Measurements from ENCODE around the gene DSCAM. TPM values are rescaled to one million over a fixed set of nuclear protein-coding genes. Genes with fewer than 3 reads are reported as not detected.

DSCAM gene
- total and polyA plus RNA-seq, 8 donors = 0.37 TPM; not detected in 7

- Histone ChIP-seq H3K27ac (no peak overlapping the region), H3K9me3 (peaks cover 0 to 25% (median 19%) of the 10 kb centered on the region in 4 donors), H3K4me1 (no peaks in the 10 kb centered on the region), H3K4me3 (no peak overlapping the region), H3K36me3 (no peaks in the 10 kb centered on the region), H3K27me3 (no peaks in the 10 kb centered on the region)
- intact Hi-C loops (cut with DNase I; ENCODE audit: low total_unique reads) = no loop called here
- no peak for DNase-seq
- TF ChIP-seq POLR2AphosphoS5 (IDR thresholded peaks at IDR 0.05) (no peak), CTCF (IDR thresholded peaks at IDR 0.05) (no peak), POLR2A (IDR thresholded peaks at IDR 0.05) (no peak), EP300 (IDR thresholded peaks at IDR 0.05) (no peak)
- 68 to 80% (median 76%) methylated on average over 7 of the region's 7 CpGs for WGBS, 5 donors
Observed at GRCh38 chr21:40250514-40251294, 596.3 kb downstream of the DSCAM start.

- no peaks in the 10 kb centered on the region for H3K36me3 ChIP-seq
- 65 to 70% (median 69%) methylated on average over 4 of the region's 4 CpGs for WGBS, 5 donors
- no peak for TF ChIP-seq CTCF (IDR thresholded peaks at IDR 0.05)
- no peak for TF ChIP-seq EP300 (IDR thresholded peaks at IDR 0.05)
- TF ChIP-seq POLR2A (IDR thresholded peaks at IDR 0.05) = no peak
- no peak for TF ChIP-seq POLR2AphosphoS5 (IDR thresholded peaks at IDR 0.05)
- H3K27ac ChIP-seq = no peak overlapping the region
- no peak overlapping the region for H3K4me3 ChIP-seq
- intact Hi-C loops (cut with DNase I; ENCODE audit: low total_unique reads) = no loop called here
- DNase-seq = no peak
- H3K27me3 ChIP-seq = no peaks in the 10 kb centered on the region
- H3K4me1 ChIP-seq = no peaks in the 10 kb centered on the region
- peaks cover 0 to 17% (median 9%) of the 10 kb centered on the region in 4 donors for H3K9me3 ChIP-seq
Observed at GRCh38 chr21:40244981-40245380, 602.0 kb downstream of the DSCAM start.

- intact Hi-C loops (cut with DNase I; ENCODE audit: low total_unique reads) = no loop called here
- Histone ChIP-seq H3K36me3 (no peaks in the 10 kb centered on the region), H3K27ac (no peak overlapping the region), H3K4me3 (no peak overlapping the region), H3K9me3 (peaks cover 0 to 17% (median 9%) of the 10 kb centered on the region in 4 donors), H3K4me1 (no peaks in the 10 kb centered on the region), H3K27me3 (no peaks in the 10 kb centered on the region)
- TF ChIP-seq EP300 (IDR thresholded peaks at IDR 0.05) = no peak
- TF ChIP-seq POLR2AphosphoS5 (IDR thresholded peaks at IDR 0.05) = no peak
- no peak for TF ChIP-seq CTCF (IDR thresholded peaks at IDR 0.05)
- no peak for TF ChIP-seq POLR2A (IDR thresholded peaks at IDR 0.05)
- 81 to 89% (median 87%) methylated on average over 5 of the region's 5 CpGs for WGBS, 5 donors
- DNase-seq = no peak
Observed at GRCh38 chr21:40243685-40244084, 603.3 kb downstream of the DSCAM start.

- no peak for TF ChIP-seq EP300 (IDR thresholded peaks at IDR 0.05)
- no peak for TF ChIP-seq POLR2A (IDR thresholded peaks at IDR 0.05)
- TF ChIP-seq POLR2AphosphoS5 (IDR thresholded peaks at IDR 0.05) = no peak
- TF ChIP-seq CTCF (IDR thresholded peaks at IDR 0.05) = no peak
- H3K4me3 ChIP-seq = no peak overlapping the region
- H3K27me3 ChIP-seq = no peaks in the 10 kb centered on the region
- 69 to 81% (median 70%) methylated on average over 3 of the region's 3 CpGs for WGBS, 5 donors
- H3K27ac ChIP-seq = no peak overlapping the region
- intact Hi-C loops (cut with DNase I; ENCODE audit: low total_unique reads) = no loop called here
- no peaks in the 10 kb centered on the region for H3K4me1 ChIP-seq
- no peaks in the 10 kb centered on the region for H3K36me3 ChIP-seq
- H3K9me3 ChIP-seq = peaks cover 0 to 9% (median 4%) of the 10 kb centered on the region in 4 donors
- no peak for DNase-seq
Observed at GRCh38 chr21:40242586-40243265, 604.2 kb downstream of the DSCAM start.
